CD4-positive, alpha-beta T cell (primary cell): ENCODE measurements around the gene GBGT1. TPM values are rescaled to one million over a fixed set of nuclear protein-coding genes. Genes with fewer than 3 reads are reported as not detected.
A peak's percentile ranks its signal among the peaks of the same experiment; 100 is the strongest.

Source experiments
- ATAC-seq: fragments of 200-7000 bp; cut with Tn5 transposase; one replicate; pipeline ENCODE4 v1.10.0; 2022; ENCODE audit warnings: mild to moderate bottlenecking; ENCODE audit not compliant: poor library complexity
- CTCF ChIA-PET: fragments of 350-600 bp; sonication (Branson Sonifier 250); formaldehyde crosslinking; loops from one replicate; lab custom pipeline; 2021; ENCODE audit warnings: antibody characterized with exemption, inconsistent platforms; lab: Charles Lee
- POLR2A ChIA-PET: fragments of 350-600 bp; sonication (Branson Sonifier 250); formaldehyde crosslinking; loops from one replicate; lab custom pipeline; 2021; ENCODE audit warnings: antibody characterized with exemption, inconsistent platforms; lab: Charles Lee
- DNase-seq, 14 experiments: peaks; one replicate each; pipeline ENCODE4 v3.0.0-alpha.2; 2013 to 2020; ENCODE audit warnings: mixed read lengths in 2 of 14
- H3K27ac ChIP-seq, 2 donors: one replicate each; pipeline versions ENCODE4 v1.5.1 to v1.7.0; 2013; ENCODE audit warnings: low read length in 2 of 2, low read depth in 1 of 2, mild to moderate bottlenecking in 1 of 2
- H3K27me3 ChIP-seq, 2 experiments: 1 replicate in 1 of 2; 2 replicates in 1 of 2; pipeline versions ENCODE4 v1.6.1 to v1.7.0; 2013; ENCODE audit warnings: low read length in 2 of 2, control low read depth in 1 of 2, mild to moderate bottlenecking in 1 of 2, moderate library complexity in 1 of 2; ENCODE audit not compliant: insufficient read depth in 2 of 2, control insufficient read depth in 1 of 2
- H3K36me3 ChIP-seq: one replicate; pipeline ENCODE4 v1.6.1; 2013; ENCODE audit warnings: low read length, control low read depth; ENCODE audit not compliant: insufficient read depth
- H3K4me1 ChIP-seq: one replicate; pipeline ENCODE4 v1.6.1; 2013; ENCODE audit warnings: low read length, control low read depth; ENCODE audit not compliant: insufficient read depth
- H3K4me3 ChIP-seq: one replicate; pipeline ENCODE4 v1.5.1; 2013; ENCODE audit warnings: mild to moderate bottlenecking, low read length, moderate library complexity
- H3K9me3 ChIP-seq, 2 experiments: 1 replicate in 1 of 2; 2 replicates in 1 of 2; pipeline versions ENCODE4 v1.6.1 to v1.7.0; 2013; ENCODE audit warnings: low read length in 2 of 2, mild to moderate bottlenecking in 2 of 2, control low read depth in 1 of 2, moderate library complexity in 1 of 2; ENCODE audit not compliant: control insufficient read depth in 1 of 2, insufficient read depth in 1 of 2
- H3K27ac Mint-ChIP-seq: one replicate; pipeline ENCODE4 v1.8.0; 2020; ENCODE audit warnings: mixed read lengths
- H3K27me3 Mint-ChIP-seq: one replicate; pipeline ENCODE4 v1.8.0; 2021; ENCODE audit warnings: mixed read lengths
- H3K36me3 Mint-ChIP-seq: one replicate; pipeline ENCODE4 v1.8.0; 2021; ENCODE audit warnings: low read depth, mixed read lengths
- H3K4me1 Mint-ChIP-seq: one replicate; pipeline ENCODE4 v1.8.0; 2021; ENCODE audit warnings: low read depth, mixed read lengths
- H3K4me3 Mint-ChIP-seq: one replicate; pipeline ENCODE4 v1.8.0; 2020; ENCODE audit warnings: mild to moderate bottlenecking, mixed read lengths
- H3K9me3 Mint-ChIP-seq: one replicate; pipeline ENCODE4 v1.8.0; 2020; ENCODE audit warnings: mixed read lengths
- intact Hi-C, 2 experiments: fragments of 100-400 bp; cut with DNase I in 1 of 2; cut with micrococcal nuclease in 1 of 2; formaldehyde crosslinking; loops; one replicate each; pipeline versions ENCODE4 v1.15.1 to v1.9.0; 2023 to 2025; cut with DNase I, micrococcal nuclease
- total RNA-seq, 174 experiments: library from RNA in 2 of 174; stranded (reverse) in 2 of 174; gene quantifications; one replicate each; pipeline ENCODE4 v1.2.3 and lab custom pipeline; 2021 to 2026
- TF ChIP-seq, protein P1 (sequence below): fragments of 200-600 bp; IDR thresholded peaks from one replicate; pipeline ENCODE4 v1.8.0; 2022; ENCODE audit warnings: antibody characterized with exemption, mild to moderate bottlenecking

The GBGT1 gene
- total RNA-seq, 2 experiments from 2014 or later, result 1.3 to 1.8 TPM

DNA sequence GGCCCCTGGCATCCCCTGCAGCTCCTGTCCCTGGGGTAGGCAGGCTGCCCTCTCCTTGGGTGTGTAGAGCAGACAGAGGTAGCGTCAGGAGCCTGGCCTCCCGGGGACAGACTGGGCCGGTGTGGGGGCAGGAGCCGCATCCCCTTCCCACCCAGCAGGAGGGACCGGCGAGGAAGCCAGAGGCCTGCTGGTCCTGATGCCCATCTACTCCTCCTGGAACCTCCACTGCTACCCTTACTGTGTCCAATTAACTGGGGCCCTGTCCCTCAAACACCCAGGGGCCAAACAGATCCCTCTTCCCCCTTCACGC is 58.3 kb downstream of the GBGT1 start:
- TF ChIP-seq, protein P1, sequence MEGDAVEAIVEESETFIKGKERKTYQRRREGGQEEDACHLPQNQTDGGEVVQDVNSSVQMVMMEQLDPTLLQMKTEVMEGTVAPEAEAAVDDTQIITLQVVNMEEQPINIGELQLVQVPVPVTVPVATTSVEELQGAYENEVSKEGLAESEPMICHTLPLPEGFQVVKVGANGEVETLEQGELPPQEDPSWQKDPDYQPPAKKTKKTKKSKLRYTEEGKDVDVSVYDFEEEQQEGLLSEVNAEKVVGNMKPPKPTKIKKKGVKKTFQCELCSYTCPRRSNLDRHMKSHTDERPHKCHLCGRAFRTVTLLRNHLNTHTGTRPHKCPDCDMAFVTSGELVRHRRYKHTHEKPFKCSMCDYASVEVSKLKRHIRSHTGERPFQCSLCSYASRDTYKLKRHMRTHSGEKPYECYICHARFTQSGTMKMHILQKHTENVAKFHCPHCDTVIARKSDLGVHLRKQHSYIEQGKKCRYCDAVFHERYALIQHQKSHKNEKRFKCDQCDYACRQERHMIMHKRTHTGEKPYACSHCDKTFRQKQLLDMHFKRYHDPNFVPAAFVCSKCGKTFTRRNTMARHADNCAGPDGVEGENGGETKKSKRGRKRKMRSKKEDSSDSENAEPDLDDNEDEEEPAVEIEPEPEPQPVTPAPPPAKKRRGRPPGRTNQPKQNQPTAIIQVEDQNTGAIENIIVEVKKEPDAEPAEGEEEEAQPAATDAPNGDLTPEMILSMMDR, result no peak
- intact Hi-C loops, result no loop called here

GRCh38 chr9:133104718-133105460 is 58.8 kb downstream of the GBGT1 start:
- H3K36me3 Mint-ChIP-seq, result peaks cover 79% of the 10 kb centered on the region
- intact Hi-C loops, result no loop called here
- no peak for ATAC-seq

More for the DNA sequence above, 58.3 kb downstream of the GBGT1 start:
- H3K4me1 Mint-ChIP-seq, result no peaks in the 10 kb centered on the region
- no peaks in the 10 kb centered on the region for H3K9me3 Mint-ChIP-seq
- Histone ChIP-seq H3K4me3 (no peak overlapping the region), H3K36me3 (peaks cover 96% of the 10 kb centered on the region), H3K9me3 (no peaks in the 10 kb centered on the region), H3K27ac (no peak overlapping the region), H3K27me3 (no peaks in the 10 kb centered on the region), H3K4me1 (no peaks in the 10 kb centered on the region)
- ATAC-seq (no peak), DNase-seq (no peak)
- CTCF ChIA-PET, result interaction anchor here (0.7 to 1.3 kb wide), 2 partner anchors 39 to 42 kb away, joined by 3 to 6 read pairs; no protein-coding TSS in a partner anchor
- POLR2A ChIA-PET, result interaction anchor here (1.6 kb wide), 1 partner anchor 39 kb away, joined by 3 read pairs; no protein-coding TSS in a partner anchor
- H3K36me3 Mint-ChIP-seq, result peaks cover 79% of the 10 kb centered on the region
- no peak overlapping the region for H3K27ac Mint-ChIP-seq
- no peaks in the 10 kb centered on the region for H3K27me3 Mint-ChIP-seq
- H3K4me3 Mint-ChIP-seq, result no peak overlapping the region

GRCh38 chr9:133103987-133104505 is 59.7 kb downstream of the GBGT1 start:
- Mint-ChIP-seq H3K9me3 (no peaks in the 10 kb centered on the region), H3K27me3 (no peaks in the 10 kb centered on the region), H3K36me3 (peaks cover 81% of the 10 kb centered on the region), H3K4me1 (no peaks in the 10 kb centered on the region), H3K4me3 (no peak overlapping the region), H3K27ac (peak overlapping the region; percentile 39)
- DNase-seq (peak in 1 of 14 experiments; percentile 23), ATAC-seq (no peak)
- Histone ChIP-seq H3K36me3 (peaks cover 97% of the 10 kb centered on the region), H3K4me1 (no peaks in the 10 kb centered on the region), H3K4me3 (no peak overlapping the region), H3K27me3 (no peaks in the 10 kb centered on the region), H3K9me3 (peaks cover 0 to 2% of the 10 kb centered on the region in 2 experiments), H3K27ac (peak overlapping the region in 1 of 2 donors; percentile 19)
- CTCF ChIA-PET, result interaction anchor here (4.0 to 6.0 kb wide), 2 partner anchors 40 to 44 kb away, joined by 29 to 39 read pairs; no protein-coding TSS in a partner anchor
- POLR2A ChIA-PET, result no interaction called here
- intact Hi-C loops, result loop anchor here (1.0 to 2.0 kb wide), 4 partner anchors 17 to 76 kb away; partner anchors contain the start of gene RALGDS (in 1 of the 2)
- TF ChIP-seq, protein P1, result no peak

More at GRCh38 chr9:133104718-133105460, 58.8 kb downstream of the GBGT1 start:
- H3K27ac Mint-ChIP-seq, result peak overlapping the region; percentile 39
- H3K4me1 ChIP-seq, result no peaks in the 10 kb centered on the region
- H3K36me3 ChIP-seq, result peaks cover 96% of the 10 kb centered on the region
- no peak overlapping the region for H3K4me3 Mint-ChIP-seq
- no peaks in the 10 kb centered on the region for H3K27me3 Mint-ChIP-seq
- H3K4me3 ChIP-seq, result no peak overlapping the region
- H3K27me3 ChIP-seq, result no peaks in the 10 kb centered on the region
- ChIA-PET POLR2A (interaction anchor here (1.6 kb wide), 1 partner anchor 39 kb away, joined by 3 read pairs; no protein-coding TSS in a partner anchor), CTCF (interaction anchor here (0.7 to 4.0 kb wide), 2 partner anchors 40 to 43 kb away, joined by 3 to 29 read pairs; no protein-coding TSS in a partner anchor)
- H3K27ac ChIP-seq, result no peak overlapping the region
- TF ChIP-seq, protein P1, result no peak
- H3K9me3 ChIP-seq, result no peaks in the 10 kb centered on the region
- peak in 1 of 14 experiments; percentile 28 for DNase-seq
- H3K4me1 Mint-ChIP-seq, result no peaks in the 10 kb centered on the region
- no peaks in the 10 kb centered on the region for H3K9me3 Mint-ChIP-seq
